Limb (tissue), 2 donors: Measurements from ENCODE around the gene PGBD5.
"Not testable (repeated sequence)": the region's sequence is repeated elsewhere in the genome, so short reads cannot be mapped to it uniquely, and the experiment has no call there.

Source experiments
- DNase-seq, 2 donors: peaks; one replicate each; pipeline ENCODE4 v3.0.0-alpha.2; 2016; ENCODE audit errors: extremely low spot score in 2 of 2

The PGBD5 gene, protein sequence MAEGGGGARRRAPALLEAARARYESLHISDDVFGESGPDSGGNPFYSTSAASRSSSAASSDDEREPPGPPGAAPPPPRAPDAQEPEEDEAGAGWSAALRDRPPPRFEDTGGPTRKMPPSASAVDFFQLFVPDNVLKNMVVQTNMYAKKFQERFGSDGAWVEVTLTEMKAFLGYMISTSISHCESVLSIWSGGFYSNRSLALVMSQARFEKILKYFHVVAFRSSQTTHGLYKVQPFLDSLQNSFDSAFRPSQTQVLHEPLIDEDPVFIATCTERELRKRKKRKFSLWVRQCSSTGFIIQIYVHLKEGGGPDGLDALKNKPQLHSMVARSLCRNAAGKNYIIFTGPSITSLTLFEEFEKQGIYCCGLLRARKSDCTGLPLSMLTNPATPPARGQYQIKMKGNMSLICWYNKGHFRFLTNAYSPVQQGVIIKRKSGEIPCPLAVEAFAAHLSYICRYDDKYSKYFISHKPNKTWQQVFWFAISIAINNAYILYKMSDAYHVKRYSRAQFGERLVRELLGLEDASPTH

DNA sequence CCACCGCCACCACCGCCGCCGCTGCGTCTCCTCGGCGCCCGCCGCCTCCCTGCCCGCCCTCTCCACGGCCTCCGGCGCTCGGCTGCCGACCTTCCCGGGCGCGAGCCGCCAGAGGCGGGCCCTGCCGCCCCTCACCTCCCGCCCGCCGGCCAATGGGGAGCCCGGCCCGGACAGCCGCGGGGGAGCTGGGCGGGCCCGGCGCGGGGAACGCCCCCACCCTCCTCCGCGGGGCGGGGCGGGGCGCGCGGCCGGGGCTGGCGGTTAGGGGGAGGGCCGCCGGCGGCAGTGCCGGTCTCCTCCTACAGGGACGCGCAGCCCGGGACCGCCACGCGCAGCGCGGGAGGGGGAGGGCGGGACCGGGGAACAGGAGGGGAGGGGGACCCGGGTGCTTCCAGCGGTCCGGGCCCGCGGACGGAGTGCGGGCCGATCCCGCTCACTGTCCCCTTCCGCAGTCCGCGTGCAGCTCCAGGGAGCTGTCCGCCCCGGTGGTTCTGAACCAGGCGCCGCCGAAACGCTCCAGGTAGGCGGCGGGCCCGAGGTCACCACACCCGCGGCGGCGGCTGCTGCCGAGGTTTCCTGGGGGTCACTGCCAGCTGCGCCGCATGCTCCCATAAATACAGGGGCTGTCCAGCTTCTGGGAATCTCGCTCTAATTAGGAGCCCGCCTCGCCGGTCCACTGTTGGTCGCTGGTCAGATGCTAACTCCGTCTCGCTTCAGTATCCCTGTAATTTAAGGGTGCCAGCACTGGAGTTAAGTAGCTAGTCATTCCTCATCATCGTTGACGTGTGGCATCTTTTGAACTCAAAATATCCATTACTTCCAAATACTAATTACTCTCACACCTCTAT, at the start of gene PGBD5:
Gene PGBD5 (minus strand): TSS at position 87 of the 848 bp plus-strand sequence. CDS start 404 bp downstream, outside the sequence.
- DNase-seq = peak; percentile 65 to 90

- DNase-seq = not testable (repeated sequence)
These were observed 48.8 kb upstream of the PGBD5 start for GRCh38 chr1:230474924-230475323.

GRCh38 chr1:230470750-230471149, 44.6 kb upstream of the PGBD5 start:
- DNase-seq = not testable (repeated sequence)

GRCh38 chr1:230469271-230469670, 43.1 kb upstream of the PGBD5 start:
- no peak for DNase-seq

DNA sequence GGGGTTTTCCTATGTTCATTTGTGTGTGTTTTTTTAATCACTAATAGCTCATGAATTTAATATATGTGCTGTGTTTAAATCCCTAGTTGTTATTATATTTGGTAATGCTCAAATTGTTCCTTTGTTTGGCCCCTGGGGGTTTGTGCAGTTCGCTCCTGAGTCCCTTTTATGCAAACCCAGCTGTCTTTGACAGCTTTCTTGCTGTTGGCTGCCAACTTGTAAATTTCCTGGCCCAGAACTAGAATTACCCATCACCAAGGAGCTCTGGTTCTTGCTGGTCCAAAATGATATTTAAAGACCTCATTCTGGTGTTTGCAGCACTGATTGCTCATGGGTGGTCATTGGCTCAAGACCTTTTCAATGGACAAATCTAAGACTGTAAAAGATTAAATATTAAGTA, 39.6 kb upstream of the PGBD5 start:
- DNase-seq = no peak

DNA sequence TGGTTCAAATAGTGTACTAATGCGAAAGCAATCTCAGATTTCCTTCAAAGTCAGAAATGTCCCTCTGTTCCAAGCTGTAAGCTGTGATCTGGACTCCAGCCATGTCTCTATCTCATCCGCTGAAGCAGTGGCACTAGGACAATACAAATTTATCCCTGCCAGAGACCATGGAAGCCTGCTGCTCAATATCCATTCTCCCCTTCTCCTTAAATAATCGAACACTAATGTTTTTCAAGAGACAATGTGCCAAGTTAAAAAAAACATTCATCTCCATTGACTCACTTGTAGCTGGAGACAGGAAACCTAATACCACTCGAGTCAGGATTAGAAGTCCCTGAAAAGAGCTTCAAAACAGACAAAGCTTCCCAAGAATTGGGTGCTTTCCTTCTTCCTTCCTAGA, 38.5 kb upstream of the PGBD5 start:
- DNase-seq = peak in 1 of 2 donors; percentile 1

- no peak for DNase-seq
These were observed 37.6 kb upstream of the PGBD5 start for GRCh38 chr1:230463760-230464159.

- DNase-seq = no peak
These were observed 37.2 kb upstream of the PGBD5 start for GRCh38 chr1:230463326-230463725.

DNA sequence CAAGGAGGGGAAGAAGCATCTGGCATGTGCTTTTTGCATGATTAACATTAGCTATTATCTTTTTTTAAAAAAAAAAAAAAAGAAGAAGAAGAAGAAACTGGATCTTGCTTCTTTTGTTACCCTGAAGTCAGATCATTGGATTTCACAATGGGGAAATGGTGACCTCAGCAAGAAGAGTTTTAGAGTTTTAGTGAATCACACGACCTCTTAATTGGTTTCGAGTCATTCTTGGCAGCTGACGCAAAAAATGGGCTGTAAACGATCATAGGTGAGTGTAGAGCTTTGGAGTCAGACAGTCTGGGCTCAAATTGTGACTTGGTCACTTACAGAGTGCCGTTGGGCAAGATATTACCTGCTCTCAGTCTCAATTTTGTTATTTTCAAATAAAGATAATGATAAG, 33.3 kb upstream of the PGBD5 start:
- DNase-seq = no peak

DNA sequence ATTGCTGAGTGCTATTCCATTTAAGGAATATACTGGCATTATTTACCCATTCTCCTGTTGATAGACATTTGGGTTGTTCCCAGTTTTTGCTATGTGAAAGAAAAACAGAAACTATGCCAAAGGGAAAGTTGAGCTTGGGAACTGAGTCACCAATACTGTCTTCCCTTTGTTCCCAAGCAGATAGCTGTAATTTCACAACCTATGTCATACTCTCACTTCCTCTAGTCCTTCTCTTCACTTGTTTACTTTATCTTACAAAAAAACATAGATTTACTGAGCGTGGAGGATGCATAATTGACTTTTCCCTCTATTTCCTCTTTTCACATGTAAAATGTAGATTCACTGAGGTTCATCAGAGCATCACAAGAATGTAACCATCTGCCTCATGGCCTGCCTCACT, 32.4 kb upstream of the PGBD5 start:
- DNase-seq = no peak

DNA sequence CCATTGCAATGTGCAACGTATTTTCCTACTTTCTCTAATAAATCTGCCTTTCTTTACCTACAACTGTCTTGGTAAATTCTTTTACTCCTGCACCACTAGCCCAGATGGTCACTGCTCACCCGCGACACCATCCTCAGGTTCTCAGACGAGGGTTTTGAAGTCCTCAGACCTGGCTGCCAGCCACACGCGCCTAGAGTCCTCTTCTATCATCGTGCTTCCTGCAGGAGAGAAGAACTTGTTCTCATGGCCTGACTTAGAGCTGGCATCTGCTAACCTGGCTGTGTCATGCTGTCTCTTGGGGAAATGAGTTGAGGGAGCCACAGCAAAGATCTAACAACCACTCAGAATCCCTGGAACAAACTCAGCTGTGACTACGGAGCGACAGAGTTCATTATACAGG, 30.3 kb upstream of the PGBD5 start:
- no peak for DNase-seq

DNA sequence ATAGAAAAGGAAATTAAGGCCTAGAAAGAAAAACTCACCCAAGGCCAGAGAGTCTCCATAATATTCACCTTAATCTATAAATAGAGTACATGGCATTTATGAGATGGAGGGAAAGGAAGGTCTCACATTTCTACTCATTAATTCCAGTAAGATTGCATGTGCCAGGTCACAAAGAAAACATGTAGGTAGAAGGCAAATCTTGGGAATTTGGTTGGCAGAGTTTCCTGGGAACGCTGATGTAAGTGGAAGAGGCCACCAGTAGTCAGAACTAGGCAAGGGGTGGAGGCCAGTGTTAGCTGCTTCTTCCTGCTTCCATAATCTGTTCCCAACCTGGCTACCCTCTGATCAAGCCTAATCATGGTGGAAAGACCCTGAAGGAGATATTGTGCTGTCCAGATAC, 29.2 kb upstream of the PGBD5 start:
- no peak for DNase-seq

- DNase-seq = no peak
These were observed 27.2 kb upstream of the PGBD5 start for GRCh38 chr1:230453377-230453776.

DNA sequence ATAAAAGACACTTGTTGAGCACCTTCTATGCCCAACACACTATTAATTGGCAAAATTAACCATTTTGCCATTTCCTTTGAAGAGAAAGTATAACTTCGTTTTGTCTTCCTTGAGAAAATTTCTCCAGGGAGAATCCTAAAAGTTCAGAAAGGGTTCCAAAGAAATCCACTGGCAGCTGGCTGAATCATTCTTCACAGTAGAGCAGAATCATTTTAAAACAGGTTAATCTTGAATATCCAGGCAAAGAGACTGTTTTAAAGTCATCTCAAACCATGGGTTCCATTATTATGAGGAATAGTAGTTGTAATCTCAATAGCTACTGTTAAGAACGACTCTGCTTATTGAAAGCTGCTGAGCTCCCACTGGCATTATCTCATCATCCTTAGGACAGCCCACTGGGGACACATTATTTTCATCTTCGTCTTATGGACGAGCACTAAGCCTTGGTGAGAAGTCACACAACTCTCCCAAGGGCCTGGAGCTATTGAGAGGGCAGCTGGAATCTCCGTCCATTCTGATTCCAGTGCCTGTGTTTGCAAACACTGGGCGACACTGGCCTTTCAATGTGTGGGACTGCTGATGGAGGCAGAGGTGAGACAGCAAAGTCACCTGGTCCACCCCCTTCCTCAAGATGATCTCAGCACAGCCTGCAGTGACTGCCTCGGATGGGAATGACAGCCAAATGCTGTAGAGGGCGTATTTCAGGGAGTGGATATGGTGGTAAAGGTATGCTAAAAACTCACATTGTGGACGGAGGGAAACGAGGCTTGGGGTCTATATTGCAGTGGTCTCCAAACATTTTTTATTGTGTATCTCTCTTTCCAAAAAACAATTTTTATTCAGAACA, 15.3 kb upstream of the PGBD5 start:
- DNase-seq = no peak

DNA sequence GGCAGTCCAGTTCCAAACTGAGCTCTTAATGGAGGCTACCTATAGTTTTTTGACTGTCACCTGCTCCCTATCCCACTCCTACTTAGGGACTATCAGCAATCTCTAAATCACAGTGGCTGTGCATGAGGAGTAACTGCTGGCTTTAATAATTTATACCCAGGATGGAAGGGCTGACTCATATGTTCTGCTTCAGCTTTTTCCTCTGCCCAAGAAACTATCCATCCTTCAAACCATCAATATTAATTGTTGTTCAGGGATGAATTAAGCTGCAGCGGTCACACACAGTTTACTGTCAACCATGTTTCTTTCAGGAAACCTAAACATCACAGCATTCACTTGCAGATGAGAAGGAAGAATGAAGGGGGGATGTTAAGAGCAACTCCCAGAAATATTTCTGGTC, 9.0 kb upstream of the PGBD5 start:
- no peak for DNase-seq

DNA sequence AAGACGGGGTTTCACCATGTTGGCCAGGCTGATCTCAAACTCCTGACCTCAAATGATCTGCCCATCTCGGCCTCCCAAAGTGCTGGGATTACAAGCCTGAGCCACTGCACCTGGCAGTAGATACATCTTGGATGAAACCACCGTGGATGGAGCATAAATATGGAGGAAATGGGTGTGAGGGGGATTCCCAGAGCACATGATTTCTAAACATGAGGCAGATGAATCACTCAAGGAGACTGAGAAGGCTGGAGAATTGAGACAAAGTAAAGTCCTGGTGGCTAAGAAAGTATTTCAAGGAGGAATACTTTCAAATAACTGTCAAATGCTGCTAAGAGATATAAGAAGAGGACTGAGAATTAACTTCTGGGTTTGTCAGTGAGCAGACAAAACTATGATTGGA, 5.4 kb upstream of the PGBD5 start:
- no peak for DNase-seq

- no peak for DNase-seq
These were observed 4.4 kb upstream of the PGBD5 start for GRCh38 chr1:230430499-230430898.

GRCh38 chr1:230429067-230429735, 3.1 kb upstream of the PGBD5 start:
- DNase-seq = no peak

DNA sequence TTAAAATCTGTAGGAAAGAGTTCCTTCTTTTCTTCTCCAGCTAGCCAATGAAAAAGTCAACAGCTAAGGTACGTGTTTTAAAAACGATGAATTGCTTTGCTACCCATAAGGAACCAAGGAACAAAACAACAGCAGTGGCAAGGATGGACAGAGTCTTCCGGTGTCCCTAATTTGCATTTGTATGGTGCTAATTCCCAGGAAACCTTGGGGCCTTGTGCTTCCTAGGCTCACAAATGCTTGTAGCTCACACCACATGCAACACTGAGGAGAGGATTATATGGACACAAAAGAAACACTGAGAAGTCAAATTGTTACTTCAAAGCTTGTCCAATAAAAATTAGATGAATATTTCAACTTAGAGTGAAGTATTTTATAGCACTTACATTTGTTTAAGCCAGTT, 1.8 kb upstream of the PGBD5 start:
- no peak for DNase-seq

DNA sequence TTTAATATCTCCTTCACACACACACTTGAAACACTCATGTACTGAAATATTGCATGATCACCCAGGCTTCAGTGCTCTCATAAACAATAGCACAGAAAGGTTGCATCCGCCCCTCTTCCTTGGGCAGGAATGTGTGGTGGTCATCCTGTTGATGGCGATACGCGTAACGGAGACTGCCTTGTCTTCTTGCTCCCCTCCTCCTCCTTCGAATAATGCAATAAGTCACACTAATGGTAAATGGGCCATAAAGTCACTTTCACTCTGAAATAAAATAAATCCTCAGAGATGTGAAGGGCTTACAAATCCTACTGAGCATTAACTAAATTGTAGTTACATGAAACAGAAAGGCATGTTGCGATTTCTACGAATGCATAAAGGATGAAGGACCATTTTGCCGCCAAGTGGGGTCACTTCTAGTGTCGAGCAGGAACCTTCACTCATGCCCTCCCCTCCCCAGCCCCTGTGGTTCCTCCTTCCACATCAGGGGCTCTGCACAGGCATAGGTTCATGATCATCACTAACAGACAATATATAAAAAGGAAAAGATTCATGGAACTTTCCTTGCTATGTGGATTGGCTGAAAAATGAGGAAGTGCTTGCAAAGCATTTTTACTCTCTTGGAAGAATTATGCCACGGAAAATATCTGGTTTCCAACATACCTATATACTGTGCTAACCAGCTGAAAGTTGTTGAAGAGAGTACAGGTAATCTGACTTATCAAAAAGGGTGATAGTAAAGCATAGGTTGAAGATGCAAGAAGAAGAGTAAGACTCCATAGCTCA, 1.2 kb upstream of the PGBD5 start:
- DNase-seq = no peak
